ENCODE measurements around the gene SLC25A43. TPM values are rescaled to one million over a fixed set of nuclear protein-coding genes. Genes with fewer than 3 reads are reported as not detected.

Gene SLC25A43
- total and polyA plus RNA-seq, 2 of the 4 experiments (the other 2 are of a cell fraction) = 12.3 to 12.5 TPM

GRCh38 chrX:119442286-119442685 is 43.1 kb downstream of the SLC25A43 start:
- in situ Hi-C loops (cut with MboI; ENCODE audit: low sequenced_read_pairs) (no loop called here), dilution Hi-C loops (cut with HindIII; ENCODE audit: low sequenced_read_pairs, unreplicated experiment) (no loop called here), intact Hi-C loops (cut with micrococcal nuclease) (no loop called here)
- Histone ChIP-seq H3K56ac (ENCODE audit: extremely low read depth, insufficient read depth, low read length) (no peak overlapping the region), H3K4ac (ENCODE audit: low read depth, low read length) (no peak overlapping the region), H3K36me3 (ENCODE audit: control insufficient read depth, insufficient read depth, low read length) (no peaks in the 10 kb centered on the region), H3K18ac (ENCODE audit: low read depth, low read length) (no peak overlapping the region), H2AK5ac (ENCODE audit: low read depth, low read length) (no peak overlapping the region), H4K20me1 (ENCODE audit: insufficient read depth, low read length) (no peaks in the 10 kb centered on the region), H3K9me3 (ENCODE audit: control insufficient read depth, insufficient read depth, low read length) (no peaks in the 10 kb centered on the region), H3K4me2 (ENCODE audit: low read depth, low read length) (no peak overlapping the region), H2AK9ac (replicated peaks; ENCODE audit: low read depth, low read length, poor library complexity) (no peak overlapping the region), H3K27ac (ENCODE audit: insufficient read depth, low read length) (no peak overlapping the region), H3K9me1 (ENCODE audit: insufficient read depth, low read length) (no peaks in the 10 kb centered on the region), H3K4me1 (ENCODE audit: control insufficient read depth, insufficient read depth, low read length) (no peaks in the 10 kb centered on the region), H2AFZ (replicated peaks; ENCODE audit: low read length, poor library complexity) (no peak overlapping the region), H2BK15ac (ENCODE audit: low read depth, low read length) (no peak overlapping the region), H2BK5ac (ENCODE audit: low read depth, low read length, poor library complexity, severe bottlenecking) (no peak overlapping the region), H4K91ac (ENCODE audit: insufficient read depth, low read depth, low read length) (no peak overlapping the region), H3K23ac (ENCODE audit: low read depth, low read length) (no peak overlapping the region), H3K14ac (replicated peaks; ENCODE audit: low read depth, low read length) (no peak overlapping the region), H2BK120ac (ENCODE audit: low read depth, low read length) (no peak overlapping the region), H3K27me3 (ENCODE audit: control insufficient read depth, insufficient read depth, low read length) (no peaks in the 10 kb centered on the region), H3K9ac (ENCODE audit: low read depth, low read length) (no peak overlapping the region), H3K4me3 (ENCODE audit: insufficient read depth, low read depth, low read length) (no peak overlapping the region), H2BK20ac (ENCODE audit: low read depth, low read length) (no peak overlapping the region), H4K5ac (ENCODE audit: low read depth, low read length) (no peak overlapping the region), H4K8ac (ENCODE audit: low read depth in 2 of 2, low read length in 2 of 2) (no peak overlapping the region), H3K79me1 (ENCODE audit: low read depth in 1 of 2, low read length in 2 of 2) (no peaks in the 10 kb centered on the region)
- no TSS peak for BruUV-seq (replicated peaks)
- no CpG with 5 or more reads among the region's 2 CpGs for WGBS, 2 experiments (ENCODE audit: extremely low coverage in 2 of 2, insufficient read length in 1 of 2)
- TF ChIP-seq ELK1 (IDR thresholded peaks at IDR 0.05; ENCODE audit: borderline replicate concordance, low read depth, low read length) (no peak), RCOR1 (IDR thresholded peaks at IDR 0.05; ENCODE audit: insufficient replicate concordance, low read length) (no peak), CEBPB (IDR thresholded peaks at IDR 0.05; ENCODE audit: low read depth, low read length) (no peak), RAD21 (IDR thresholded peaks at IDR 0.05; ENCODE audit: low read length) (no peak), MAZ (IDR thresholded peaks at IDR 0.05; ENCODE audit: borderline replicate concordance, low read depth, low read length) (no peak), CHD1 (IDR thresholded peaks at IDR 0.05; ENCODE audit: low read depth, low read length) (no peak), MAFK (IDR thresholded peaks at IDR 0.05; ENCODE audit: low read depth, low read length) (no peak), MXI1 (IDR thresholded peaks at IDR 0.05; ENCODE audit: borderline replicate concordance, low read depth, low read length) (no peak), RFX5 (IDR thresholded peaks at IDR 0.05; ENCODE audit: low read depth, low read length) (no peak), BHLHE40 (IDR thresholded peaks at IDR 0.05; ENCODE audit: low read depth, low read length) (no peak), FOS (IDR thresholded peaks at IDR 0.05; ENCODE audit: low read depth, low read length) (no peak), USF2 (IDR thresholded peaks at IDR 0.05; ENCODE audit: low read depth, low read length) (no peak), POLR2A (IDR thresholded peaks at IDR 0.05; ENCODE audit: low read depth, low read length) (no peak), SMC3 (IDR thresholded peaks at IDR 0.05; ENCODE audit: low read depth, low read length) (no peak)
- ATAC-seq (ENCODE audit: low read depth) = no peak
- ChIA-PET POLR2A (ENCODE audit: unreplicated experiment) (no interaction called here), CTCF (no interaction called here)
- DNase-seq = no peak
